Loucy (cell line): ENCODE results near the gene CD226.

Experiments
- EZH2phosphoT487 ChIP-seq: fragments of 200-600 bp; IDR thresholded peaks from 2 replicates; pipeline ENCODE4 v1.6.1; 2018; ENCODE audit warnings: antibody characterized with exemption, mild to moderate bottlenecking, moderate library complexity, borderline replicate concordance
- TF ChIP-seq, protein P1 (sequence below): fragments of 200-600 bp; sonication (generic); conservative IDR thresholded peaks from 2 replicates; pipeline ENCODE4 v1.5.1; 2014; ENCODE audit warnings: mild to moderate bottlenecking, antibody characterized with exemption, low read length

GRCh38 chr18:69981948-69982347 is 34.3 kb upstream of the CD226 start:
- TF ChIP-seq, protein P1, sequence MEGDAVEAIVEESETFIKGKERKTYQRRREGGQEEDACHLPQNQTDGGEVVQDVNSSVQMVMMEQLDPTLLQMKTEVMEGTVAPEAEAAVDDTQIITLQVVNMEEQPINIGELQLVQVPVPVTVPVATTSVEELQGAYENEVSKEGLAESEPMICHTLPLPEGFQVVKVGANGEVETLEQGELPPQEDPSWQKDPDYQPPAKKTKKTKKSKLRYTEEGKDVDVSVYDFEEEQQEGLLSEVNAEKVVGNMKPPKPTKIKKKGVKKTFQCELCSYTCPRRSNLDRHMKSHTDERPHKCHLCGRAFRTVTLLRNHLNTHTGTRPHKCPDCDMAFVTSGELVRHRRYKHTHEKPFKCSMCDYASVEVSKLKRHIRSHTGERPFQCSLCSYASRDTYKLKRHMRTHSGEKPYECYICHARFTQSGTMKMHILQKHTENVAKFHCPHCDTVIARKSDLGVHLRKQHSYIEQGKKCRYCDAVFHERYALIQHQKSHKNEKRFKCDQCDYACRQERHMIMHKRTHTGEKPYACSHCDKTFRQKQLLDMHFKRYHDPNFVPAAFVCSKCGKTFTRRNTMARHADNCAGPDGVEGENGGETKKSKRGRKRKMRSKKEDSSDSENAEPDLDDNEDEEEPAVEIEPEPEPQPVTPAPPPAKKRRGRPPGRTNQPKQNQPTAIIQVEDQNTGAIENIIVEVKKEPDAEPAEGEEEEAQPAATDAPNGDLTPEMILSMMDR = no peak
- no peak for TF ChIP-seq EZH2phosphoT487
